HG02840 (cell line): ENCODE results near the gene PAQR4.

Experiments
- ATAC-seq: cut with Tn5 transposase; IDR thresholded peaks from one replicate; pipeline ENCODE4 v1.9.1; 2021; ENCODE audit warnings: mild to moderate bottlenecking, moderate library complexity, moderate number of reproducible peaks; ENCODE audit not compliant: unreplicated experiment, low FRiP score

Gene PAQR4

GRCh38 chr16:2976673-2977072 is 7.5 kb downstream of the PAQR4 start:
- ATAC-seq = no peak

- ATAC-seq = no peak
Observed at GRCh38 chr16:2977440-2977839, 8.3 kb downstream of the PAQR4 start.

GRCh38 chr16:2979669-2980226 is 10.6 kb downstream of the PAQR4 start:
- ATAC-seq = peak; percentile 1

- ATAC-seq = peak; percentile 71
Observed at GRCh38 chr16:2980227-2981176, 11.4 kb downstream of the PAQR4 start, which contains the start of gene PKMYT1. PKMYT1 (minus strand) TSS chr16:2980446; CDS start chr16:2979657, 789 bp downstream.

GRCh38 chr16:2981177-2981898 is 12.2 kb downstream of the PAQR4 start:
- no peak for ATAC-seq

- ATAC-seq = no peak
Observed at GRCh38 chr16:2981899-2982250, 12.7 kb downstream of the PAQR4 start.

- ATAC-seq = no peak
Observed at GRCh38 chr16:2982402-2982801, 13.3 kb downstream of the PAQR4 start.

GRCh38 chr16:2983706-2984136 is 14.6 kb downstream of the PAQR4 start:
- ATAC-seq = no peak

GRCh38 chr16:2985462-2985861 is 16.3 kb downstream of the PAQR4 start:
- no peak for ATAC-seq

- ATAC-seq = no peak
Observed at GRCh38 chr16:2985893-2986355, 16.8 kb downstream of the PAQR4 start.

- no peak for ATAC-seq
Observed at GRCh38 chr16:2986623-2987188, 17.6 kb downstream of the PAQR4 start.

GRCh38 chr16:2987286-2987685 is 18.1 kb downstream of the PAQR4 start:
- ATAC-seq = no peak

- no peak for ATAC-seq
Observed at GRCh38 chr16:2987833-2988232, 18.7 kb downstream of the PAQR4 start.

GRCh38 chr16:2988590-2989099 is 19.5 kb downstream of the PAQR4 start:
- no peak for ATAC-seq

- no peak for ATAC-seq
Observed at GRCh38 chr16:2990891-2991290, 21.7 kb downstream of the PAQR4 start.

GRCh38 chr16:2991566-2992261 is 22.6 kb downstream of the PAQR4 start:
- no peak for ATAC-seq

GRCh38 chr16:2992383-2993081 is 23.4 kb downstream of the PAQR4 start:
- no peak for ATAC-seq

GRCh38 chr16:2996298-2996697 is 27.1 kb downstream of the PAQR4 start:
- ATAC-seq = no peak

- no peak for ATAC-seq
Observed at GRCh38 chr16:2999929-3000328, 30.8 kb downstream of the PAQR4 start.
